K562 (cell line): Measurements from ENCODE around the gene EIF4G1. TPM values are rescaled to one million over a fixed set of nuclear protein-coding genes. Genes with fewer than 3 reads are reported as not detected.

ENCODE experiments used
- ATAC-seq: fragments of 200-7000 bp; cut with Tn5 transposase; 3 replicates; pipeline ENCODE4 v1.9.1; 2020; ENCODE audit warnings: moderate library complexity
- Bru-seq: library from RNA; stranded (reverse); fragments of 400-500 nt; gene quantifications from one replicate; lab custom pipeline; 2021; lab: Mats Ljungman, UMichigan
- BruChase-seq, 2 experiments: library from RNA; stranded (reverse); fragments of 400-500 nt; gene quantifications; one replicate each; lab custom pipeline; 2021; lab: Mats Ljungman, UMichigan
- BruUV-seq: library from RNA; stranded (reverse); fragments of 400-500 nt; replicated peaks from 2 replicates; lab custom pipeline; 2021; lab: Mats Ljungman, UMichigan
- CTCF ChIA-PET: fragments of 300-600 bp; formaldehyde crosslinking; extraction: SDS; loops from one replicate; lab custom pipeline; 2021; ENCODE audit warnings: low intra/inter-chr PET ratio; lab: Yijun Ruan, JAX
- POLR2A ChIA-PET: fragments of 300-600, 350-650 bp; sonication (Branson Sonifier 250); formaldehyde crosslinking; extraction: SDS; loops from one replicate; lab custom pipeline; 2021; ENCODE audit warnings: antibody characterized with exemption, inconsistent platforms; lab: Yijun Ruan, JAX
- DNase-seq, 4 experiments: peaks; one replicate each; pipeline versions ENCODE4 v3.0.0 to v3.0.0-alpha.2; 2011 to 2018; ENCODE audit warnings: low spot score in 3 of 4, mixed read lengths in 3 of 4; ENCODE audit errors: extremely low read depth in 1 of 4
- FAIRE-seq: peaks from 2 replicates; lab custom pipeline; 2011; peaks lifted over from hg19 to GRCh38; lab: Jason Lieb, UNC
- H2AFZ ChIP-seq: 2 replicates; pipeline ENCODE4 v1.6.0; 2011; ENCODE audit warnings: low read depth, low read length, control low read depth, inconsistent platforms
- H3K27ac ChIP-seq: fragments of 200-600 bp; 3 replicates; pipeline ENCODE4 v1.8.0; 2011; ENCODE audit warnings: low read depth, mild to moderate bottlenecking, control low read depth, inconsistent platforms, low read length, moderate library complexity, mixed read lengths; ENCODE audit errors: extremely low read depth
- H3K27me3 ChIP-seq, 2 experiments: fragments of 300-600 bp in 1 of 2; 2 replicates in 1 of 2; 3 replicates in 1 of 2; pipeline versions ENCODE4 v1.6.0 to v1.8.0; 2011; ENCODE audit warnings: inconsistent platforms in 2 of 2, low read length in 2 of 2, mild to moderate bottlenecking in 1 of 2, mixed read lengths in 1 of 2, moderate library complexity in 1 of 2; ENCODE audit not compliant: control insufficient read depth in 2 of 2, insufficient read depth in 2 of 2
- H3K36me3 ChIP-seq: fragments of 300-600 bp; 3 replicates; pipeline ENCODE4 v1.8.0; 2011; ENCODE audit warnings: mild to moderate bottlenecking, low read length, inconsistent platforms; ENCODE audit not compliant: control insufficient read depth, insufficient read depth
- H3K4me1 ChIP-seq, 2 experiments: fragments of 200-600 bp in 1 of 2; replicated peaks in 1 of 2; 2 replicates in 1 of 2; 3 replicates in 1 of 2; pipeline versions ENCODE4 v1.5.1 to v1.8.0; 2011; ENCODE audit warnings: inconsistent platforms in 2 of 2, low read length in 2 of 2, mild to moderate bottlenecking in 1 of 2, mixed read lengths in 1 of 2, moderate library complexity in 1 of 2; ENCODE audit not compliant: control insufficient read depth in 2 of 2, insufficient read depth in 2 of 2
- H3K4me2 ChIP-seq: 2 replicates; pipeline ENCODE4 v1.6.1; 2011; ENCODE audit warnings: low read length, control low read depth, inconsistent platforms, mixed read lengths; ENCODE audit not compliant: insufficient read depth
- H3K4me3 ChIP-seq: fragments of 200-600 bp; sonication (generic), shearing (Covaris generic); 2 replicates; pipeline ENCODE4 v1.5.1; 2016; ENCODE audit warnings: control low read depth, inconsistent platforms
- H3K79me2 ChIP-seq: fragments of 200-600 bp; 3 replicates; pipeline ENCODE4 v1.8.0; 2011; ENCODE audit warnings: low read length, inconsistent platforms; ENCODE audit not compliant: control insufficient read depth, insufficient read depth
- H3K9ac ChIP-seq, 2 experiments: 2 replicates each; pipeline versions ENCODE4 v1.6.0 to v1.6.1; 2011; ENCODE audit warnings: low read depth in 2 of 2, low read length in 2 of 2, control low read depth in 1 of 2, inconsistent platforms in 1 of 2, mild to moderate bottlenecking in 1 of 2, mixed read lengths in 1 of 2; ENCODE audit not compliant: insufficient read depth in 1 of 2
- H3K9me1 ChIP-seq: one replicate; pipeline ENCODE4 v1.6.0; 2011; ENCODE audit warnings: inconsistent platforms, mild to moderate bottlenecking, low read length, moderate library complexity; ENCODE audit not compliant: control insufficient read depth, insufficient read depth
- H3K9me3 ChIP-seq: replicated peaks from 2 replicates; pipeline ENCODE4 v1.5.1; 2011; ENCODE audit warnings: low read depth, low read length, inconsistent platforms; ENCODE audit not compliant: control insufficient read depth, insufficient read depth
- H4K20me1 ChIP-seq: replicated peaks from 2 replicates; pipeline ENCODE4 v1.6.1; 2011; ENCODE audit warnings: low read length, inconsistent platforms, mixed read lengths; ENCODE audit not compliant: control insufficient read depth, insufficient read depth
- BCOR ChIP-seq: fragments of 450-650 bp; IDR thresholded peaks from 2 replicates; pipeline ENCODE4 v1.6.1; 2016
- CXXC5 ChIP-seq: fragments of 250-450 bp; sonication (Bioruptor Pico); IDR thresholded peaks from 2 replicates; pipeline ENCODE4 v1.8.0; 2022; ENCODE audit warnings: inconsistent platforms, mild to moderate bottlenecking, moderate library complexity
- EGR1 ChIP-seq: fragments of 450-650 bp; conservative IDR thresholded peaks from 2 replicates; pipeline ENCODE4 v1.6.1; 2017; ENCODE audit warnings: mild to moderate bottlenecking
- EWSR1 ChIP-seq: fragments of 450-650 bp; IDR thresholded peaks from 2 replicates; pipeline ENCODE4 v1.6.1; 2018; ENCODE audit warnings: borderline replicate concordance, mild to moderate bottlenecking, low read depth, moderate library complexity; ENCODE audit not compliant: partially characterized antibody
- HBP1 ChIP-seq: fragments of 450-650 bp; formaldehyde crosslinking; IDR thresholded peaks from 2 replicates; pipeline ENCODE4 v1.4.0; 2022; ENCODE audit warnings: missing genetic modification characterization
- HCFC1 ChIP-seq: IDR thresholded peaks from 2 replicates; pipeline ENCODE4 v1.6.1; 2012; ENCODE audit warnings: low read depth, low read length, improper control_type of control experiment
- HNRNPK ChIP-seq: fragments of 200-400 bp; formaldehyde crosslinking; IDR thresholded peaks from one replicate; pipeline ENCODE4 v1.6.1; 2018; ENCODE audit warnings: mild to moderate bottlenecking, low read depth, low read length; ENCODE audit not compliant: poor library complexity, severe bottlenecking
- KDM1A ChIP-seq, 2 experiments: fragments of 450-650 bp; IDR thresholded peaks; 2 replicates each; pipeline ENCODE4 v1.6.1; 2016; ENCODE audit warnings: mild to moderate bottlenecking in 2 of 2
- MNT ChIP-seq, 2 experiments: fragments of 450-650 bp; conservative IDR thresholded peaks; 2 replicates each; pipeline ENCODE4 v1.6.1; 2017; ENCODE audit warnings: mild to moderate bottlenecking in 2 of 2, moderate library complexity in 2 of 2
- POLR2AphosphoS2 ChIP-seq: IDR thresholded peaks from 2 replicates; pipeline ENCODE4 v1.6.1; 2012; ENCODE audit warnings: low read length, improper control_type of control experiment
- THRAP3 ChIP-seq: fragments of 450-650 bp; IDR thresholded peaks from 2 replicates; pipeline ENCODE4 v1.6.1; 2016; ENCODE audit warnings: mild to moderate bottlenecking, inconsistent platforms, borderline replicate concordance
- ZNF175 ChIP-seq: fragments of 200-800 bp; sonication (Bioruptor generic); IDR thresholded peaks from 2 replicates; pipeline ENCODE4 v1.6.1; 2016; ENCODE audit warnings: low read depth, mild to moderate bottlenecking, missing genetic modification characterization, missing compliant biosample characterization
- ZNF311 ChIP-seq: fragments of 250-450 bp; sonication (Bioruptor Pico); IDR thresholded peaks from 2 replicates; pipeline ENCODE4 v1.4.0; 2020; ENCODE audit warnings: mild to moderate bottlenecking, moderate library complexity
- ZNF449 ChIP-seq: fragments of 250-450 bp; sonication (Bioruptor Pico); IDR thresholded peaks from 2 replicates; pipeline ENCODE4 v1.8.0; 2022; ENCODE audit warnings: moderate library complexity, mild to moderate bottlenecking, inconsistent platforms
- WGBS: fragments of 100-300 bp; shearing (Covaris generic); methylation state at CpG from one replicate; pipeline ENCODE4 v1.1.6; 2016; ENCODE audit warnings: low coverage, mixed read lengths; ENCODE audit not compliant: insufficient coverage; ENCODE audit errors: missing lambda C conversion rate; 5-methylcytosine and 5-hydroxymethylcytosine counted together
- in situ Hi-C: fragments of 300-500 bp; cut with MboI; formaldehyde crosslinking; loops from 4 replicates; pipeline ENCODE4 v1.15.0; 2018; ENCODE audit warnings: inconsistent platforms, mixed read lengths
- intact Hi-C: fragments of 100-400 bp; cut with micrococcal nuclease; formaldehyde crosslinking; loops from 2 replicates; pipeline ENCODE4 v1.14.2; 2022
- long read RNA-seq, 3 experiments: library from polyadenylated mRNA in 2 of 3; library from RNA in 1 of 3; unstranded in 2 of 3; stranded (forward) in 1 of 3; transcript quantifications; one replicate each; pipeline ENCODE4 v2.0.0, GENCODE V29; 2019 to 2022
- polyA minus RNA-seq, 3 experiments: library from RNA; depleted of rRNA, polyadenylated mRNA; stranded (reverse); fragments of >200 nt; gene quantifications; 2 replicates each; pipeline ENCODE4 v1.2.3, GENCODE V29; 2011
- polyA plus RNA-seq, 8 experiments: library from polyadenylated mRNA; depleted of rRNA in 4 of 8; stranded (reverse) in 5 of 8; unstranded in 3 of 8; fragments of >200 nt; fragmentation: Nextera tagmentation in 2 of 8; fragmentation: Illumina TruSeq in 1 of 8; extraction: Ambion mirVana in 2 of 8; extraction: Trizol in 1 of 8; gene quantifications; 2 replicates each; pipeline versions ENCODE4 v1.2.1 to v1.2.3, GENCODE V29; 2011 to 2014; ENCODE audit warnings: inconsistent platforms in 1 of 8, missing spikeins in 1 of 8
- total RNA-seq, 7 experiments: library from RNA; depleted of rRNA in 6 of 7; stranded (reverse); fragments of >200 nt in 6 of 7; fragmentation: Illumina TruSeq in 2 of 7; extraction: Trizol in 2 of 7; gene quantifications; 2 replicates each; pipeline versions ENCODE4 v1.2.1 to v1.2.3, GENCODE V29; 2011 to 2021; ENCODE audit warnings: low replicate concordance in 1 of 7

Gene EIF4G1
- total RNA-seq (2011; cell fraction: chromatin; rRNA removed; ENCODE audit: low replicate concordance) = 281 and 575 TPM in 2 replicates
- total RNA-seq (2011; cell fraction: nucleolus; rRNA removed) = 207 and 253 TPM in 2 replicates
- total RNA-seq (2011; cell fraction: nucleoplasm; rRNA removed) = 202 and 220 TPM in 2 replicates
- 299 and 324 TPM in 2 replicates for total RNA-seq (2014; rRNA removed)
- 117 and 129 TPM in 2 replicates for total RNA-seq (2014; rRNA removed; fragmentation: Illumina TruSeq; extraction: Trizol)
- total RNA-seq (2015; rRNA removed; fragmentation: Illumina TruSeq; extraction: Trizol) = 141 and 154 TPM in 2 replicates
- total RNA-seq (2021) = 493 and 505 TPM in 2 replicates
- 155 and 197 TPM in 2 replicates for polyA plus RNA-seq (2011; rRNA removed)
- 158 and 307 TPM in 2 replicates for polyA plus RNA-seq (2011; cell fraction: cytosol; rRNA removed)
- polyA plus RNA-seq (2011; cell fraction: nucleus; rRNA removed) = 252 and 363 TPM in 2 replicates
- polyA plus RNA-seq (2012) = 182 and 302 TPM in 2 replicates
- 343 and 378 TPM in 2 replicates for polyA plus RNA-seq (2014; fragmentation: Illumina TruSeq; extraction: Trizol)
- polyA plus RNA-seq (2014; fragmentation: Nextera tagmentation; extraction: Ambion mirVana) = 1 to 10 TPM; 4.6 to 6.5 TPM
- polyA plus RNA-seq (2014; rRNA removed) = 216 and 241 TPM in 2 replicates
- polyA minus RNA-seq (2011; rRNA and poly(A)+ RNA removed) = 200 and 276 TPM in 2 replicates
- 226 and 260 TPM in 2 replicates for polyA minus RNA-seq (2011; cell fraction: cytosol; rRNA and poly(A)+ RNA removed)
- 82.8 and 104 TPM in 2 replicates for polyA minus RNA-seq (2011; cell fraction: nucleus; rRNA and poly(A)+ RNA removed)
- percentile 94 among the genes with signal in this experiment for Bru-seq, nascent RNA
- BruChase-seq, experiment 1, labeled RNA remaining after a 2-hour chase = percentile 94 among the genes with signal in this experiment
- percentile 97 among the genes with signal in this experiment for BruChase-seq, experiment 2, labeled RNA remaining after a 6-hour chase
- long read RNA-seq, experiment 1, full-length matches to known transcripts = 23 of 983 reads
- long read RNA-seq, experiment 1, partial matches to known transcripts = 896 of 983 reads
- long read RNA-seq, experiment 1, other reads (novel, unspliced or antisense) = 64 of 983 reads
- long read RNA-seq, experiment 2, full-length matches to known transcripts = 31 of 363 reads
- long read RNA-seq, experiment 2, partial matches to known transcripts = 197 of 363 reads
- long read RNA-seq, experiment 2, other reads (novel, unspliced or antisense) = 135 of 363 reads
- long read RNA-seq, experiment 3, full-length matches to known transcripts = 4 of 117 reads
- long read RNA-seq, experiment 3, partial matches to known transcripts = 78 of 117 reads
- long read RNA-seq, experiment 3, other reads (novel, unspliced or antisense) = 35 of 117 reads

- Histone ChIP-seq H3K4me2 (peak within 1 kb of the TSS; percentile 99), H3K27me3 (no peaks in the 10 kb centered on the region), H3K4me3 (peak within 1 kb of the TSS; percentile 100), H3K9ac (peak within 1 kb of the TSS; percentile 99 to 100), H3K27ac (peak within 1 kb of the TSS; percentile 94), H3K36me3 (peaks cover 45% of the 10 kb centered on the region), H3K79me2 (peaks cover 50% of the 10 kb centered on the region), H4K20me1 (peaks cover 36% of the 10 kb centered on the region), H3K4me1 (peaks cover 13 to 31% of the 10 kb centered on the region in 2 experiments; a peak in 4 of 5 replicates), H3K9me3 (no peaks in the 10 kb centered on the region), H3K9me1 (peaks cover 10% of the 10 kb centered on the region), H2AFZ (peak within 1 kb of the TSS; percentile 84)
- ATAC-seq (peak; percentile 92), FAIRE-seq (peak; percentile 84), DNase-seq (peak; percentile 94 to 97 (median 96))
- intact Hi-C loops = loop anchor here (2.0 kb wide), 1 partner anchor 16 kb away; the partner anchor contains the start of gene PSMD2
- no TSS peak for BruUV-seq
- CTCF ChIA-PET = no interaction called here
- POLR2A ChIA-PET = no interaction called here
- WGBS = 2% methylated on average over 10 of the region's 40 CpGs
- in situ Hi-C loops = no loop called here
- TF ChIP-seq HCFC1 (peak; percentile 27; the same call in 1 of the 2 replicates), HNRNPK (no peak), ZNF311 (CRISPR knock-in tag) (no peak), POLR2AphosphoS2 (no peak), KDM1A (IDR thresholded peaks at IDR 0.05) (no peak), BCOR (no peak), EWSR1 (no peak), ZNF449 (CRISPR knock-in tag) (no peak), THRAP3 (no peak), MNT (conservative IDR thresholded peaks at IDR 0.05) (peak; percentile 96 to 98), HBP1 (CRISPR knock-in tag) (no peak), EGR1 (peak; percentile 65; the same call in 1 of the 2 replicates), CXXC5 (CRISPR knock-in tag) (peak; percentile 86), ZNF175 (CRISPR knock-in tag) (no peak)
Measured at GRCh38 chr3:184314363-184314699, at the start of gene EIF4G1. TSS of gene EIF4G1 (plus strand) at chr3:184314606. CDS start at chr3:184315797, 1,191 bp downstream.
